ENCODE data around the gene FER.

The FER gene

GRCh38 chr5:109199799-109200620 lies 452.3 kb downstream of the FER start (continued):
- TF ChIP-seq ZNF10 (tag by site-specific recombination; IDR thresholded peaks at IDR 0.05) (no peak), ZNF626 (tag by site-specific recombination; IDR thresholded peaks at IDR 0.05) (no peak), ZNF133 (tag by site-specific recombination; IDR thresholded peaks at IDR 0.05) (no peak), ZNF350 (tag by site-specific recombination; IDR thresholded peaks at IDR 0.05) (no peak)

GRCh38 chr5:109215040-109215439 lies 467.3 kb downstream of the FER start:
- CTCF ChIA-PET, result interaction anchor here (0.7 kb wide), 1 partner anchor 206 kb away, joined by 3 read pairs; no protein-coding TSS in a partner anchor

More at GRCh38 chr5:109215040-109215439, 467.3 kb downstream of the FER start:
- H3K36me3 ChIP-seq (ENCODE audit: control insufficient read depth in 2 of 2, insufficient read depth in 1 of 2, low read length in 2 of 2), result no peaks in the 10 kb centered on the region
- H3K9me3 ChIP-seq (ENCODE audit: control insufficient read depth, insufficient read depth, low read depth, low read length), result no peaks in the 10 kb centered on the region
- POLR2A ChIA-PET, result no interaction called here
- no peak overlapping the region for H3K4me3 ChIP-seq (ENCODE audit: low read depth, low read length)
- no peaks in the 10 kb centered on the region for H3K4me1 ChIP-seq (ENCODE audit: control insufficient read depth, insufficient read depth, low read length)
- H3K27ac ChIP-seq (ENCODE audit: extremely low read depth, low read depth, low read length), result no peak overlapping the region
- TF ChIP-seq HIC1 (tag by site-specific recombination; IDR thresholded peaks at IDR 0.05) (no peak), ZNF10 (tag by site-specific recombination; IDR thresholded peaks at IDR 0.05) (no peak), ZNF175 (tag by site-specific recombination; IDR thresholded peaks at IDR 0.05) (no peak), ZSCAN30 (tag by site-specific recombination; IDR thresholded peaks at IDR 0.05) (no peak), ZNF664 (tag by site-specific recombination; IDR thresholded peaks at IDR 0.05) (no peak), IKZF3 (tag by site-specific recombination; IDR thresholded peaks at IDR 0.05) (no peak), ZNF529 (tag by site-specific recombination; IDR thresholded peaks at IDR 0.05; ENCODE audit: insufficient replicate concordance) (no peak), ZNF513 (tag by site-specific recombination; IDR thresholded peaks at IDR 0.05) (no peak), ZNF792 (tag by site-specific recombination; IDR thresholded peaks at IDR 0.05) (no peak), ZNF341 (tag by site-specific recombination; IDR thresholded peaks at IDR 0.05; ENCODE audit: low read depth) (no peak), ZNF488 (tag by site-specific recombination; IDR thresholded peaks at IDR 0.05) (no peak), ZNF398 (tag by site-specific recombination; IDR thresholded peaks at IDR 0.05) (no peak), ZNF843 (tag by site-specific recombination; IDR thresholded peaks at IDR 0.05) (no peak)
